PC-3 (cell line): ENCODE results near the gene PNCK.

ENCODE experiments used
- EZH2 ChIP-seq: fragments of 300-600 bp; sonication (generic); IDR thresholded peaks from one replicate; pipeline ENCODE4 v1.6.1; 2017; ENCODE audit warnings: antibody characterized with exemption, mild to moderate bottlenecking, low read length; ENCODE audit not compliant: unreplicated experiment
- TF ChIP-seq, protein P1 (sequence below): fragments of 300-600 bp; sonication (generic); conservative IDR thresholded peaks from 2 replicates; pipeline ENCODE4 v1.5.1; 2017; ENCODE audit warnings: antibody characterized with exemption, low read depth, mild to moderate bottlenecking, low read length

DNA sequence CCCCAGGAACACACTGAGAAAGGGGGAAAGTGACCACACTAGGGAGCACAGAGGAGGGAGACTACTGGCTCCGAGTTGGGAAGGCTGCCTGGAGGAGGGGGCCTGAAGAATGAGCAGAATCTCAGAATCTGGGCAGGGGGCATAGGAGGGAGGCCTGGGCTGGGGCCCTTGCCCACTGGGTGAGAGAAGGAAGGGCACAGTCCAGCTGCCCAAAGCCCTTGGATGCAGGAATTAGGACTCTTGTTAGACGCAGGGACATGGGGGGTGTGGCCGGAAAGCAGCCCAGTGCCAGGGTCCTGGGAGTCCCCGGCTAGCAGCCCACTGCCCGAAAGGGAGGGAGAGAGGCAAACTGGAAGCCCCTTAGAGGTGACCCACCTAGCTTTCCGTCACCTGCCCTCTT is 28.5 kb downstream of the PNCK start:
- no peak for TF ChIP-seq EZH2
- TF ChIP-seq, protein P1, sequence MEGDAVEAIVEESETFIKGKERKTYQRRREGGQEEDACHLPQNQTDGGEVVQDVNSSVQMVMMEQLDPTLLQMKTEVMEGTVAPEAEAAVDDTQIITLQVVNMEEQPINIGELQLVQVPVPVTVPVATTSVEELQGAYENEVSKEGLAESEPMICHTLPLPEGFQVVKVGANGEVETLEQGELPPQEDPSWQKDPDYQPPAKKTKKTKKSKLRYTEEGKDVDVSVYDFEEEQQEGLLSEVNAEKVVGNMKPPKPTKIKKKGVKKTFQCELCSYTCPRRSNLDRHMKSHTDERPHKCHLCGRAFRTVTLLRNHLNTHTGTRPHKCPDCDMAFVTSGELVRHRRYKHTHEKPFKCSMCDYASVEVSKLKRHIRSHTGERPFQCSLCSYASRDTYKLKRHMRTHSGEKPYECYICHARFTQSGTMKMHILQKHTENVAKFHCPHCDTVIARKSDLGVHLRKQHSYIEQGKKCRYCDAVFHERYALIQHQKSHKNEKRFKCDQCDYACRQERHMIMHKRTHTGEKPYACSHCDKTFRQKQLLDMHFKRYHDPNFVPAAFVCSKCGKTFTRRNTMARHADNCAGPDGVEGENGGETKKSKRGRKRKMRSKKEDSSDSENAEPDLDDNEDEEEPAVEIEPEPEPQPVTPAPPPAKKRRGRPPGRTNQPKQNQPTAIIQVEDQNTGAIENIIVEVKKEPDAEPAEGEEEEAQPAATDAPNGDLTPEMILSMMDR, result no peak
